GM12891 (cell line): ENCODE data around the gene TNK2.
"Not testable (repeated sequence)": the region's sequence is repeated elsewhere in the genome, so short reads cannot be mapped to it uniquely, and the experiment has no call there.

ENCODE experiments used
- DNase-seq: peaks from one replicate; pipeline ENCODE4 v3.0.0; 2011; ENCODE audit warnings: low spot score; ENCODE audit not compliant: insufficient read length
- FAIRE-seq: peaks from 2 replicates; lab custom pipeline; 2011; peaks lifted over from hg19 to GRCh38; lab: Jason Lieb, UNC
- PAX5 ChIP-seq: IDR thresholded peaks from 2 replicates; pipeline ENCODE4 v1.6.1; 2011; ENCODE audit warnings: low read length, moderate library complexity, mild to moderate bottlenecking; ENCODE audit not compliant: insufficient read depth, severe bottlenecking
- POLR2A ChIP-seq: IDR thresholded peaks from 2 replicates; pipeline ENCODE4 v1.6.1; 2011; ENCODE audit warnings: low read depth, low read length, control low read depth
- POLR2AphosphoS5 ChIP-seq: IDR thresholded peaks from 2 replicates; pipeline ENCODE4 v1.6.1; 2011; ENCODE audit warnings: low read depth, low read length, control low read depth
- POU2F2 ChIP-seq: IDR thresholded peaks from 2 replicates; pipeline ENCODE4 v1.6.1; 2011; ENCODE audit warnings: low read depth, mild to moderate bottlenecking, control low read depth, low read length, moderate library complexity
- SPI1 ChIP-seq: IDR thresholded peaks from 2 replicates; pipeline ENCODE4 v1.6.1; 2011; ENCODE audit warnings: low read depth, low read length, control low read depth
- TAF1 ChIP-seq: IDR thresholded peaks from 2 replicates; pipeline ENCODE4 v1.6.1; 2011; ENCODE audit warnings: low read depth, low read length, control low read depth

Gene TNK2

DNA sequence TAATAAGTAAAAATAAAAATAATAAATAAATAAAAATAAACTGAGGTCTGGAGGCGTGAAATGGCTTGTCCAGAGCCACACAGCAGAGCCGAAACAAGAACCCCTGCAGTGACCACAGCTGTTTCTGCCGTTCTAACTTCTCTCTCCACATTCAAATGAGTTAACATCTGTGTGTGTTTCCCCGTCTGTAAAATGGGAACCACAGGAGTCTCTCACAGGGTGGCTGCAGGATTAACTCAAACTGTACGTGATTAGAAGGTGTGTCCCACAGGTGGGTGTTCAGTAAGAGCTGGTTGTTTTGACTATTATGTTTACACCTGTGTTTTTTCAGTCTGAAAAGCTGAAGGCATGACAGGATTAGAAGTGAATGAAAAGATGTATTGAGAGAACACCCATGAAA, 69.6 kb downstream of the TNK2 start:
- DNase-seq (no peak), FAIRE-seq (peak; percentile 91)
- TF ChIP-seq TAF1: no peak
- TF ChIP-seq POLR2AphosphoS5: no peak
- TF ChIP-seq PAX5: no peak
- no peak for TF ChIP-seq POLR2A
- peak; percentile 45; the same call in 1 of the 2 replicates for TF ChIP-seq POU2F2

DNA sequence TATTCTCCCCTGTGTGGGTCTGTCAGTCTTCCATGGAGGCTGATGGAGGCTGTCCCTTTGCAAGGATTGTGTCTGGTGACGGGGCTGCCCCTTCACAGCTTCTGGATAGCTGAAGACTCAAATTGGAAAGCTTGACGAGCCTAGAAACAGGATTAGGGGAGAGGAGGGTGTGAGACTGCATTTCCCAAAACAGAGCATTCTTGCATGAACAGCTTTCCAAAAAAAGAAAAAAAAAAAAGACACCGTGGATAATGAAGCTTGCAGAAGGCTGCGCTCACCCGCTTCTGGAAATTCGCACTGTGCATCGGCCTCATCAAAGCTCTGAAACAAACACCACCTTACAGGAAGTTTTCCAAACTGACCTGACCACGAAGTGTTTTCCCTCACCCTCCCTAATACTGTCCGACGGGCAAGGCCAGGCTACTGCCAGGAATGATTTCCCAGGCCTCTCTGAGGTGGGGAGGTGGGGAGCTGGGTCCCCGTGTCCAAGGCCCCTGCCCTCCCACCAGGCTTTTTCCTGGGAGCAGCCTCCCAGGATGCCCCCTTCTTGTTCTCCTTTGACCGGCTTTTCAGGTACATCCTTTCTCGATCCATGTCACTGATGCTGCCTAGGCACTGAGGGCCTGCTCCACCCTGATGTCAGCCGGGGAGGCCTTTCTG, 71.7 kb downstream of the TNK2 start:
- DNase-seq (no peak), FAIRE-seq (no peak)
- TF ChIP-seq PAX5 (no peak), TAF1 (no peak), POLR2A (no peak), POLR2AphosphoS5 (no peak), SPI1 (no peak), POU2F2 (no peak)

DNA sequence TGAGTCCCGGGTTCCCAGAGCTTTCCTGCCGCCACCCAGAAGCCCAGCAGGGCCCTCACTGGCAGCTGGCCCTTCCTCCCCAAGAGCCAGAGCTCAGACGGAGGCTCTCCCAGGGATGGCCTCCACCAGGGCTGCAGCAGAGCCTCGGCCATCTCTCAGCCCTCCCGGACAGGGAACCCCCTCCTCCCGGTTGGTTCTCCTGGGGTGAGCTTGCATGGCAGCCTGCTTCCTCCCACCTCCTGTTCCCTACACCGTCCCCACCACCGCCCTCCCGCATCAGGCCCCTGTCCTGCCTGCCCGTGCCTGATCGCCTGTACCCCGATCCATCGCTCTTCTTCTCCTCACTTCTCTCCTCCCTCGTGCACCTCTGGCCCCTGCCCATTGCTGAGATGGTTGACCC, 72.6 kb downstream of the TNK2 start:
- DNase-seq (no peak), FAIRE-seq (no peak)
- TF ChIP-seq POU2F2 (no peak), PAX5 (no peak), SPI1 (no peak), POLR2AphosphoS5 (no peak), POLR2A (no peak), TAF1 (no peak)

DNA sequence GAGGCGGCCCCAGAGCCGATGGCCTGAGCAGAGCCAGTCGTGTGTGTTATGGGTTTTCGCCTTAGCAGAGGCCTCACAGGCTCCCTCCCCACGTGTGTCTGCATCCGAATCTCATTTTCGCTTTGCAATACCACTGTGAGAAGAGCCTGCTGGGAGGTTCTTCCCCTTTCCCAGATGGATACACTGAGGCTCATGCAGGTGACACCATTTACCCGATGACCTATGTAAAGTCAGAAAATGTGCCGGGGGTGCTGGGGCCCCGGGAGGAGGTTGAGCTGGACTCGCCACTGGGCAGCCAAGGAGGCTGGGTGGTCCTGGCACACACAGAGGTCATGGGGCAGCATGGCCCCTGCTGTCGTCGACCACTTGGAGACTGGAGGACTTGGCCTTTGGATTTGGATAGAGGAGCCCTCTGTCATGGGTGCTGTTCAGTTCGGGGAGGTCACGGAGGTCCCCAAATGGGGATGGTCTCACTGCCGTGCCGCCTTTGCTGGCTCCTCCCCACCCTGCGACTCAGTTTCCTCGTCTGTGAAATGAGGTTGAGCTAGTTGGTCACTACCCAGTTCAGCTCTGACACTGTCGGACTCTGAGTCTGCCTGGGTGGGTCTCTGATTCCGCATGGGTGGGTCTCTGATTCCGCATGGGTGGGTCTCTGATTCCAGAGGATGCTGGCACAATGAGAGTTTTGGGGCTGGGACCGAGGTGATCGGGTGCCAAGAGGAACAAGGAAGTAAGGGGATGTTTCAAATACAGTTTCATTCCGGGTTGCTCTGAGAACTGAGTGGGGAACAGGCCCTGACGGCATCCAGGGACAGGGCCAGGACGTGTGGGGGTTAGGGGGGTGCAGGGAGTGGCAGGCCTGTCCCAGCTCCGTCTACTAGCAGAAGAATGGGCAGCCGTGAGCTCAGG, 73.4 kb downstream of the TNK2 start:
- DNase-seq: no peak
- FAIRE-seq: no peak
- TF ChIP-seq POLR2AphosphoS5: no peak
- no peak for TF ChIP-seq TAF1
- TF ChIP-seq POU2F2: no peak
- TF ChIP-seq SPI1: no peak
- no peak for TF ChIP-seq PAX5
- no peak for TF ChIP-seq POLR2A

DNA sequence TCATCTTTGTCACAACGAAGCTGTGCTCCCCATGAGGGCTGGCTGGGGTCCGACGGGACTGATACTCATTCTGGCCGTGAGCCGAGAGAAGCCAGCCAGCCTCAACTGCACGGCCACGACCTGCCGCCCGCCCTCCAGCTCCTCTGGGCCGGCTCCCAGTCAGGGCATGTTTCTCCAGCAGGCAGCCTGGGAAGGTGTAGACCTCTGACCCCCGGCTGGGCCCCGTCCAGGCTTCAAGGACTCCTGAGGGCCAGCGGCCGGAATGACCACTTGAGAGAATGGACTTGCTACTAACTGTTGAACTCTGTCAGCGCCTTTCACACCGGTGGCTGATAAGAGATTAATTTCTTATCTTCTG, 78.5 kb downstream of the TNK2 start:
- FAIRE-seq (no peak), DNase-seq (no peak)
- TF ChIP-seq POLR2A: no peak
- no peak for TF ChIP-seq POU2F2
- TF ChIP-seq TAF1: no peak
- TF ChIP-seq SPI1: no peak
- TF ChIP-seq PAX5: no peak
- TF ChIP-seq POLR2AphosphoS5: no peak

DNA sequence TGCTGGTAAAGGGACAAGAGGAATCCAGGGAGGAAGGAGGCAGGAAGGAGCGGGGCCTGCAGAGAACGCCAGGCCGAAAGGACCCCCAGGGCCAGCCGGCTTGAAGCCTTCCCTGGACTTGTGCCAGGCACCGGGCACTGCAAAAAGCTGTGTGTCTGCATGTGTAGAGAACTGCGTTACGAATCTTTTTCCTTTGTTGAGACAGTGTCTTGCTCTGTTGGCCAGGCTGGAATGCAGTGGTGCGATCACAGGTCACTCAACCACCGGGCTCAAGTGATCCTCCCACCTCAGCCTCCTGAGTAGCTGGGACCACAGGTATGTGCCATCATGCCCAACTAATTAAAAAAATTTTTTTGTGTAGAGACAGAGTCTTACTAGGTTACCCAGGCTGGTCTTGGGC, 79.6 kb downstream of the TNK2 start:
- TF ChIP-seq PAX5 (no peak), TAF1 (no peak), SPI1 (no peak), POU2F2 (no peak), POLR2AphosphoS5 (no peak), POLR2A (no peak)
- FAIRE-seq (no peak), DNase-seq (no peak)

DNA sequence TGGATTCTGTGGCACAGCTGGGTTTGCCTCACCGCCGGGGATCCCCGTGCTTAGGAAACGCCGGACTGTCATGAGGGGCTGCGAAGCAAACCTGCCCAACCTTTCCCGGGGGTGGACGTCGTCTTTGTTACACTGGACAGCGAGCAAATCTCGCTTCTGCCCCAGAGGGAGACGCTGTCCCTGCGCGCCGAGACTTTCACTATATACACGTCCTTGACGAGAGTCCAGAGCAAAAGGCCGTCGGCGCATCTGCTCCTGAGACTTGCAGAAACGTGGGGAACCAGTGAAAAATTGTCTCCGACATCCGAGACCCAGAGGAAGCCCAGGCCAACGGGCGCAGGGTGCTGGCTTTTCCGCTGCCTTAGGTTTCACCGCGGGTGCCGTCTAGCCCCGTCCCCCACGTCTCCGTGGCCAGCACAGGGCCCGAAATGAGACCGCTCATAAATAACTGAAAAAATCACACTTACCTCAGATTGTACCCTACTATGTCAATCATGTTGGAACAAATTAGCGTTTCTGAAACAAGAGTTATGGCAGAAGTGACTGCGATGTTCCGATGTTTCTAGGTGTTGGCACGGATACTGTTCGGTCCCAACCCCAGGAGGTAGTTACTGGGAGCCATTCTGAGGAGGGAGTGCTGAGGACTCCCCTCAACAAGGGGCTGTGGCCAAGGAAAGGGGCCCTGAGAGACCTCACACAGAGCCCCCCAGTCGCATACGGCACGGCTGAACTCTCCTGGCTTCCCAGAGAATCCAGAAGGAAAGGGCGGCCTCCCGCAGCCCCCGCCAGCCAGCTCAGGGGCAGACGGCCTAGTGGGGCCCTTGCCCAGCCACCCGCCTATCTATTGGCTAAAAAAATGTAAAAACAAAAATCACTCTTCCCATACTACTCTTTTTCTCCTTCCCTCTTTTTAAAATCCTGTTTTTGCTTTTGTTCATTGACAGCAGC, 82.2 kb downstream of the TNK2 start:
- no peak for TF ChIP-seq PAX5
- no peak for TF ChIP-seq POLR2AphosphoS5
- no peak for TF ChIP-seq TAF1
- TF ChIP-seq SPI1: no peak
- no peak for TF ChIP-seq POLR2A
- TF ChIP-seq POU2F2: no peak
- no peak for DNase-seq
- no peak for FAIRE-seq

DNA sequence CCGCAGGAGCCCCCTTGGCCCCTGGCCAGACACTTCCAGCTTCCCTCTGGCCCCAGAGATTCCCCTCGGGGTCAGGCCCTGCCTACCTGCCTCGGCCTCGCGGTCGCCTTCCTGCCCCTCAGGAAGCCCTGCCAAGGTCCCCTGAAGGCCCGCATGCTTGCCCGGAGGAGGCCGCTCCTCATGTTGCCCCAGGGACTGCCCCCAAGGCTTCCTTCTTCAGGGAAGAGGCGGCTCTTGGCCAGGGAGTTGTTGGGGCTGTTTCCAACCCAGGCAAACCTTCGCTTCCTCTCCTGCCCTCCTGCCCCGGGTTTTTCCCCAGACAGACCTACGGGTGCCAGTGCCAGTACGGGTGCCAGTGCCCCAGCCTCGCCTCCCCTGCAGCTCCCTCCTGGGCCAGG, 83.2 kb downstream of the TNK2 start:
- no peak for TF ChIP-seq POU2F2
- TF ChIP-seq TAF1: no peak
- TF ChIP-seq POLR2A: no peak
- no peak for TF ChIP-seq POLR2AphosphoS5
- no peak for TF ChIP-seq PAX5
- TF ChIP-seq SPI1: no peak
- FAIRE-seq (no peak), DNase-seq (no peak)

DNA sequence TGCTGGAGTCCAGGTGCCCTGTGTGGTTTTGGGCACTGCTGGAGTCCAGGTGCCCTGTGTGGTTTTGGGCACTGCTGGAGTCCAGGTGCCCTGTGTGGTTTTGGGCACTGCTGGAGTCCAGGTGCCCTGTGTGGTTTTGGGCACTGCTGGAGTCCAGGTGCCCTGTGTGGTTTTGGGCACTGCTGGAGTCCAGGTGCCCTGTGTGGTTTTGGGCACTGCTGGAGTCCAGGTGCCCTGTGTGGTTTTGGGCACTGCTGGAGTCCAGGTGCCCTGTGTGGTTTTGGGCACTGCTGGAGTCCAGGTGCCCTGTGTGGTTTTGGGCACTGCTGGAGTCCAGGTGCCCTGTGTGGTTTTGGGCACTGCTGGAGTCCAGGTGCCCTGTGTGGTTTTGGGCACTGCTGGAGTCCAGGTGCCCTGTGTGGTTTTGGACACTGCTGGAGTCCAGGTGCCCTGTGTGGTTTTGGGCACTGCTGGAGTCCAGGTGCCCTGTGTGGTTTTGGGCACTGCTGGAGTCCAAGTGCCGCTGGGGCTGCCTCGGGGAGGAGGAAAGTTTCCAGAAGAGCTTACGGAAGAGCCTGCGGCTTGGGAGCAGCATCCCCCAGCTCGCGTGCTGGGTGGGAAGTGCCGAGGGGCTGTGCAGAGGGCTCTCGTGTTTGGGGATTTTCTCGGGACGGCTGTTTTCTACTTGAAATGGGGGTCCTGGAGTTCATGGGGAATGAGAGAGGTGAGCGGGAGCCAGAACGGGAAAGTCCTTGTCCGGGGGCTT, 83.7 kb downstream of the TNK2 start:
- not testable (repeated sequence) for FAIRE-seq, DNase-seq

DNA sequence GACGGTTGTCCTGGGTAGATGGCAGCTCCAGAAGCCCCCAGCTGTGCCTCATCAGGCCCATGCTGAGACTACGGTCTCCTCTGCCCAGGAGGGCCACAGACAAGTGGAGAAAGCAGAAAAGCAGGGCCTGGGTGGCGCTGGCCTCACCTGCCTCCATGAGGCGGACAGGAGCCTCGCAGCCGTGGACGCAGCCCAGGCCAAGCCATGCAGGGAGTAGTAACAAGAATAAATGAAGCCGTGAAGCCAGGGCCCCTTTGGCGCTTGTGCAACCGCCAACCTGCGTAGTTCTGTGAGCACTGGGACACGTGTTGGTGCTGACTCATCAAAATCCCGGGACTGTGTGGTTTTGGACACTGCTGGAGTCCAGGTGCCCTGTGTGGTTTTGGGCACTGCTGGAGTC, 84.4 kb downstream of the TNK2 start:
- DNase-seq: no peak
- FAIRE-seq: no peak

More for the DNA sequence above, 84.4 kb downstream of the TNK2 start:
- TF ChIP-seq POLR2AphosphoS5 (no peak), POU2F2 (no peak), TAF1 (no peak), POLR2A (no peak), SPI1 (no peak), PAX5 (no peak)
